ENCODE measurements around the gene RBFOX1.
A peak's percentile ranks its signal among the peaks of the same experiment; 100 is the strongest.

The RBFOX1 gene

GRCh38 chr16:7373776-7374175 is 41.1 kb downstream of the RBFOX1 start:
- no peak for DNase-seq (ENCODE audit: low read depth)

GRCh38 chr16:7374614-7375174 is 42.0 kb downstream of the RBFOX1 start:
- DNase-seq (ENCODE audit: low read depth): no peak

- no peak for DNase-seq (ENCODE audit: low read depth)
Observed at GRCh38 chr16:7376227-7376626, 43.6 kb downstream of the RBFOX1 start.

GRCh38 chr16:7377231-7377630 is 44.6 kb downstream of the RBFOX1 start:
- DNase-seq (ENCODE audit: low read depth): no peak

- no peak for DNase-seq (ENCODE audit: low read depth)
Observed at GRCh38 chr16:7378024-7378695, 45.5 kb downstream of the RBFOX1 start.

GRCh38 chr16:7380441-7380840 is 47.8 kb downstream of the RBFOX1 start:
- DNase-seq (ENCODE audit: low read depth): no peak

GRCh38 chr16:7380911-7381310 is 48.3 kb downstream of the RBFOX1 start:
- DNase-seq (ENCODE audit: low read depth): no peak

GRCh38 chr16:7381671-7382070 is 49.0 kb downstream of the RBFOX1 start:
- no peak for DNase-seq (ENCODE audit: low read depth)

GRCh38 chr16:7382521-7382920 is 49.9 kb downstream of the RBFOX1 start:
- DNase-seq (ENCODE audit: low read depth): no peak

- no peak for DNase-seq (ENCODE audit: low read depth)
Observed at GRCh38 chr16:7390974-7391373, 58.3 kb downstream of the RBFOX1 start.

- DNase-seq (ENCODE audit: low read depth): no peak
Observed at GRCh38 chr16:7391694-7392093, 59.0 kb downstream of the RBFOX1 start.

GRCh38 chr16:7392206-7392605 is 59.6 kb downstream of the RBFOX1 start:
- no peak for DNase-seq (ENCODE audit: low read depth)

- DNase-seq (ENCODE audit: low read depth): no peak
Observed at GRCh38 chr16:7393680-7394079, 61.0 kb downstream of the RBFOX1 start.

- no peak for DNase-seq (ENCODE audit: low read depth)
Observed at GRCh38 chr16:7394720-7395336, 62.2 kb downstream of the RBFOX1 start.

- peak; percentile 52 for DNase-seq (ENCODE audit: low read depth)
Observed at GRCh38 chr16:7397901-7398300, 65.3 kb downstream of the RBFOX1 start.

- no peak for DNase-seq (ENCODE audit: low read depth)
Observed at GRCh38 chr16:7398536-7398935, 65.9 kb downstream of the RBFOX1 start.

- DNase-seq (ENCODE audit: low read depth): no peak
Observed at GRCh38 chr16:7399296-7399695, 66.7 kb downstream of the RBFOX1 start.

GRCh38 chr16:7400117-7400890 is 67.7 kb downstream of the RBFOX1 start:
- DNase-seq (ENCODE audit: low read depth): no peak

- no peak for DNase-seq (ENCODE audit: low read depth)
Observed at GRCh38 chr16:7404217-7404616, 71.6 kb downstream of the RBFOX1 start.

GRCh38 chr16:7405166-7405565 is 72.5 kb downstream of the RBFOX1 start:
- no peak for DNase-seq (ENCODE audit: low read depth)

- DNase-seq (ENCODE audit: low read depth): no peak
Observed at GRCh38 chr16:7408700-7409365, 76.2 kb downstream of the RBFOX1 start.

GRCh38 chr16:7419441-7419840 is 86.8 kb downstream of the RBFOX1 start:
- DNase-seq (ENCODE audit: low read depth): no peak
